ENCODE measurements around the gene DAP3.

DAP3 gene

DNA sequence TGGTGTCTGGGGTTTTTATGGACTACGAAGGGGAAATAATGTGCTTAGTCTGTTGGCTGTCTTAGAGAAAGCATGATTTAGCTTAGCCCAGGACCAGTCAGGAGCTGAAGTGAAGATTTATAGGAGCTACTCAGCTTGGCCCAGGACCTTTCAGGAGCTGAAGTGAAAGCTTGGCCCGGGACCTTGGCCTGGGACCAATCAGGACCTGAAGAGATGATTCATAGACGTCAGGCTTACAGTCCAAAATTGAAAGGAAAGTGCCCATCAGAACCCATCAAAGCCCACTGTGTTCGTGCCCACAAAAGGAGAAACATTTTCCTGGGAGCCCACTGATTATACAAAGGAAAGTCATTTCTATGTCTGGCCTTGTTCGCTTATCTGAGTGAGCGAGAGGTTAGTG, 43.2 kb upstream of the DAP3 start:
- H3K4me1 ChIP-seq, result no peaks in the 10 kb centered on the region
- no peaks in the 10 kb centered on the region for H3K9me3 ChIP-seq (ENCODE audit: control insufficient read depth, low read length)
- H3K4me2 ChIP-seq (ENCODE audit: low read length), result no peak overlapping the region
- H2AFZ ChIP-seq, result no peak overlapping the region
- no peaks in the 10 kb centered on the region for H3K79me2 ChIP-seq
- no peak overlapping the region for H3K9ac ChIP-seq
- no peaks in the 10 kb centered on the region for H3K36me3 ChIP-seq (ENCODE audit: control insufficient read depth, insufficient read depth, low read length)
- no peaks in the 10 kb centered on the region for H3K27me3 ChIP-seq (ENCODE audit: control insufficient read depth, insufficient read depth, low read length)
- no peak overlapping the region for H3K27ac ChIP-seq
- TF ChIP-seq, protein P1, sequence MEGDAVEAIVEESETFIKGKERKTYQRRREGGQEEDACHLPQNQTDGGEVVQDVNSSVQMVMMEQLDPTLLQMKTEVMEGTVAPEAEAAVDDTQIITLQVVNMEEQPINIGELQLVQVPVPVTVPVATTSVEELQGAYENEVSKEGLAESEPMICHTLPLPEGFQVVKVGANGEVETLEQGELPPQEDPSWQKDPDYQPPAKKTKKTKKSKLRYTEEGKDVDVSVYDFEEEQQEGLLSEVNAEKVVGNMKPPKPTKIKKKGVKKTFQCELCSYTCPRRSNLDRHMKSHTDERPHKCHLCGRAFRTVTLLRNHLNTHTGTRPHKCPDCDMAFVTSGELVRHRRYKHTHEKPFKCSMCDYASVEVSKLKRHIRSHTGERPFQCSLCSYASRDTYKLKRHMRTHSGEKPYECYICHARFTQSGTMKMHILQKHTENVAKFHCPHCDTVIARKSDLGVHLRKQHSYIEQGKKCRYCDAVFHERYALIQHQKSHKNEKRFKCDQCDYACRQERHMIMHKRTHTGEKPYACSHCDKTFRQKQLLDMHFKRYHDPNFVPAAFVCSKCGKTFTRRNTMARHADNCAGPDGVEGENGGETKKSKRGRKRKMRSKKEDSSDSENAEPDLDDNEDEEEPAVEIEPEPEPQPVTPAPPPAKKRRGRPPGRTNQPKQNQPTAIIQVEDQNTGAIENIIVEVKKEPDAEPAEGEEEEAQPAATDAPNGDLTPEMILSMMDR (IDR thresholded peaks at IDR 0.05), result no peak
- H3K4me3 ChIP-seq (ENCODE audit: low read depth, low read length), result no peak overlapping the region

DNA sequence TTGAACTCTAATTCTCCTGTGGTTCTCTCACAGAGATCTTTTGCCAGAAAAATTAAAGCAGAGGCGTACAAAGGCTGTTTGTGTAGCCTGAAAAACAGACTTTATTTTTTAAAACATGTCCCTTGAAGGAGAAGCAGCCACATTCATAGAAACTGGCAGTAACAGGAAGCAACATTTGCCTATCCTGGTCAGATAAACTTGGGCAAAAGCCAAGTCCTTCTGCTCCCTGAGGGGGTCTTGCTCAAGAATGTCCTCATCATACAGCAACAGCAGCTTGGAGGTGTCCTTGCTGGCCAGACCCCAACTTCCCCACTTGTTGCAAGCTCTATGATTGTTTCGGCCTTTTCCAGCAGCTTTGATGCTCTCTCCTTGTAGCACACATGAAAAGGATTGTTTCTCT, 42.6 kb upstream of the DAP3 start:
- no peaks in the 10 kb centered on the region for H3K79me2 ChIP-seq
- no peak overlapping the region for H2AFZ ChIP-seq
- TF ChIP-seq, protein P1 (IDR thresholded peaks at IDR 0.05), result no peak
- no peaks in the 10 kb centered on the region for H3K9me3 ChIP-seq (ENCODE audit: control insufficient read depth, low read length)
- H3K27me3 ChIP-seq (ENCODE audit: control insufficient read depth, insufficient read depth, low read length), result no peaks in the 10 kb centered on the region
- no peak overlapping the region for H3K4me3 ChIP-seq (ENCODE audit: low read depth, low read length)
- no peaks in the 10 kb centered on the region for H3K36me3 ChIP-seq (ENCODE audit: control insufficient read depth, insufficient read depth, low read length)
- no peak overlapping the region for H3K4me2 ChIP-seq (ENCODE audit: low read length)
- no peak overlapping the region for H3K9ac ChIP-seq
- H3K4me1 ChIP-seq, result no peaks in the 10 kb centered on the region
- H3K27ac ChIP-seq, result no peak overlapping the region

DNA sequence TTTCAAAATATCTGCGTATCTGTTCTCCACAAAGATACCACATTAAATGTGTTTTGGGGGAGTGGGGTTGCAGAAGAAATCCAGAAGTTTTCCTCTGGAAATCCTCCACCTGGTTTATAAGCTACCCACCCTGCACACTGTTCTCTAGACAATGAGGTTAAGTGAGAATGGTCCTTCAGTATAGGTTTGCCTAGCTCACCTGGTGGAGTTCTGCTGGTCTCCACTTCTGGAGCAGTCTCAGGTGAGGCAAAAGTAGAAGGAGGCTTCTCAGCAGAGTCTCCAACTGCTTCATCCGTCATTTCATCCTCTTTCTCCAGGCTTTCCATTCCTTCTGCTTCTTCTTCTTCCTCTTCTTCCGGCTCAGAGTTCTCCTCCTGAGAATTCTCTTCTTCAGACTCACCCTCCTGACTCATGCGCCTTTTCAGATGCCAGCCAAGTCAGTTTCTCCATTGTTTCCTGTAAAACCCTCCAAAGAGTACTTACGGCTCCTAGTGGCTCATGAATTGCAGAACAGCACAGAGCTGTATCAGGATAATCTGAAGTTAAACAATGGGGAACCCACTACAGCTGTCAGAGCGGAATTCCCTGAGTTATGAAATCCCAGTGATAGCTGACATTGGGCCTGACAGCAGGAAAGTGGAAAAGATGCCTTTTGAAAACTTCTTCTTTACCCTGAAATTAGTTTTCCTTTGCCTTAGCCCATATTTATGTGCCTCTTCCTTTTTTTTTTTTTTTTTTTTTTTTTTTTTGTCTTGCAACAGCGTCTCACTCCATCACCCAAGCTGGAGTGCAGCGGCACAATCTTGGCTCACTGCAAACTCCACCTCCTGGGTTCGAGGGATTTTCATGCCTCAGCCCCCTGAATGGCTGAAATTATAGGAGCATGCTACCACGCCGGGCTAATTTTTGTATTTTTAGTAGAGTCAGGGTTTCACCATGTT, 40.4 kb upstream of the DAP3 start:
- TF ChIP-seq, protein P1 (IDR thresholded peaks at IDR 0.05), result peak; percentile 27
- H3K27ac ChIP-seq, result no peak overlapping the region
- H3K9ac ChIP-seq, result no peak overlapping the region
- H3K4me2 ChIP-seq (ENCODE audit: low read length), result no peak overlapping the region
- H3K79me2 ChIP-seq, result no peaks in the 10 kb centered on the region
- peaks cover 5% of the 10 kb centered on the region for H3K4me1 ChIP-seq
- H3K9me3 ChIP-seq (ENCODE audit: control insufficient read depth, low read length), result no peaks in the 10 kb centered on the region
- no peak overlapping the region for H2AFZ ChIP-seq
- no peak overlapping the region for H3K4me3 ChIP-seq (ENCODE audit: low read depth, low read length)
- H3K27me3 ChIP-seq (ENCODE audit: control insufficient read depth, insufficient read depth, low read length), result no peaks in the 10 kb centered on the region
- H3K36me3 ChIP-seq (ENCODE audit: control insufficient read depth, insufficient read depth, low read length), result no peaks in the 10 kb centered on the region

DNA sequence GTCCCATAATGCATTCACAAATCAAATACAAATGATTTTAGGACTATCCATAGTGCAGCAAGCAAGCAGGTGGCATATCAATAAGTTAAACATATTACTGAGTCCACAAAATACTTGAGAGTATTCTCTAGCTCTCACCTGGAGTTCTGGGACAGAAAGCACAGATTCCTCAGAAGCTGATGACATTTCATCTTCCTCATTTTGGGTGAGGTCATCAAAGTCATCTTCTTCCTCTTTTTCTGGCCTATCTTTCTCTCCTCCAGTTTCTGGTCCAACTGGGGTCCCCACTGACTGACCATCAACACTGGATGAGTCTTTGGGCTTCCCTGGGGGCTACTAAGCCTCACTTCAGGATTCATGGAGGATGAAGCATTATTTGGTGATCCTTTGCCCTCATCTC, 39.2 kb upstream of the DAP3 start:
- Histone ChIP-seq H3K9me3 (ENCODE audit: control insufficient read depth, low read length) (no peaks in the 10 kb centered on the region), H3K36me3 (ENCODE audit: control insufficient read depth, insufficient read depth, low read length) (no peaks in the 10 kb centered on the region), H3K4me2 (ENCODE audit: low read length) (no peak overlapping the region), H3K4me3 (ENCODE audit: low read depth, low read length) (no peak overlapping the region), H3K4me1 (peaks cover 5% of the 10 kb centered on the region), H3K79me2 (no peaks in the 10 kb centered on the region), H3K27ac (no peak overlapping the region), H2AFZ (no peak overlapping the region), H3K9ac (no peak overlapping the region), H3K27me3 (ENCODE audit: control insufficient read depth, insufficient read depth, low read length) (no peaks in the 10 kb centered on the region)
- TF ChIP-seq, protein P1 (IDR thresholded peaks at IDR 0.05), result no peak

Measured in parathyroid adenoma (tissue), 2 donors.